Urothelium cell line (cell line): ENCODE data around the gene MAP2K5.

Experiments
- DNase-seq: peaks from one replicate; pipeline ENCODE4 v3.0.0; 2011; ENCODE audit warnings: low spot score, mixed read lengths
- FAIRE-seq: peaks from 2 replicates; lab custom pipeline; 2011; peaks lifted over from hg19 to GRCh38; lab: Jason Lieb, UNC

Gene MAP2K5

GRCh38 chr15:67521029-67521782 lies 21.3 kb upstream of the MAP2K5 start, which contains the start of gene C15orf61:
C15orf61 (plus strand) TSS chr15:67521131; CDS start chr15:67521249, 118 bp downstream.
- FAIRE-seq: peak; percentile 92
- DNase-seq: peak; percentile 98

- DNase-seq (no peak), FAIRE-seq (no peak)
Observed at GRCh38 chr15:67521783-67522568, 20.5 kb upstream of the MAP2K5 start.

GRCh38 chr15:67523330-67523729 lies 19.2 kb upstream of the MAP2K5 start:
- DNase-seq (no peak), FAIRE-seq (no peak)

- DNase-seq (no peak), FAIRE-seq (no peak)
Observed at GRCh38 chr15:67524235-67524634, 18.3 kb upstream of the MAP2K5 start.

GRCh38 chr15:67528513-67528912 lies 14.0 kb upstream of the MAP2K5 start:
- DNase-seq (no peak), FAIRE-seq (no peak)

- no peak for DNase-seq
- no peak for FAIRE-seq
Observed at GRCh38 chr15:67531379-67531914, 11.1 kb upstream of the MAP2K5 start.

- DNase-seq: no peak
- no peak for FAIRE-seq
Observed at GRCh38 chr15:67533873-67534272, 8.6 kb upstream of the MAP2K5 start.

GRCh38 chr15:67534360-67534759 lies 8.1 kb upstream of the MAP2K5 start:
- FAIRE-seq (no peak), DNase-seq (no peak)

- peak; percentile 55 for FAIRE-seq
Observed at GRCh38 chr15:67537771-67538170, 4.7 kb upstream of the MAP2K5 start.

GRCh38 chr15:67543348-67543718 lies 830 bp downstream of the MAP2K5 start:
- FAIRE-seq: peak; percentile 9

More at GRCh38 chr15:67537771-67538170, 4.7 kb upstream of the MAP2K5 start:
- DNase-seq: no peak

GRCh38 chr15:67544475-67544874 lies 2.0 kb downstream of the MAP2K5 start:
- FAIRE-seq (no peak), DNase-seq (no peak)

More at GRCh38 chr15:67543348-67543718, 830 bp downstream of the MAP2K5 start:
- DNase-seq: peak; percentile 23

- FAIRE-seq (no peak), DNase-seq (no peak)
Observed at GRCh38 chr15:67545864-67546263, 3.4 kb downstream of the MAP2K5 start.

GRCh38 chr15:67547064-67547463 lies 4.6 kb downstream of the MAP2K5 start:
- DNase-seq: no peak
- no peak for FAIRE-seq

GRCh38 chr15:67547836-67548235 lies 5.3 kb downstream of the MAP2K5 start:
- DNase-seq (no peak), FAIRE-seq (no peak)

GRCh38 chr15:67548236-67548852 lies 5.8 kb downstream of the MAP2K5 start:
- no peak for FAIRE-seq
- no peak for DNase-seq

GRCh38 chr15:67548862-67549651 lies 6.6 kb downstream of the MAP2K5 start:
- DNase-seq: no peak
- no peak for FAIRE-seq

- DNase-seq: no peak
- no peak for FAIRE-seq
Observed at GRCh38 chr15:67549736-67550135, 7.2 kb downstream of the MAP2K5 start.

GRCh38 chr15:67550522-67550921 lies 8.0 kb downstream of the MAP2K5 start:
- FAIRE-seq: no peak

GRCh38 chr15:67551207-67551743 lies 8.8 kb downstream of the MAP2K5 start:
- no peak for DNase-seq
- FAIRE-seq: no peak

More at GRCh38 chr15:67550522-67550921, 8.0 kb downstream of the MAP2K5 start:
- peak; percentile 16 for DNase-seq

GRCh38 chr15:67554580-67554979 lies 12.1 kb downstream of the MAP2K5 start:
- FAIRE-seq (no peak), DNase-seq (no peak)
